ENCODE measurements around the gene DTX2. TPM values are rescaled to one million over a fixed set of nuclear protein-coding genes. Genes with fewer than 3 reads are reported as not detected.
"Not testable (repeated sequence)": the region's sequence is repeated elsewhere in the genome, so short reads cannot be mapped to it uniquely, and the experiment has no call there.

Gene DTX2
- total RNA-seq, 4 donors from 2014 or later, result 14.8 to 23.2 (median 18.8) TPM

- no peak for ATAC-seq
- Histone ChIP-seq H3K36me3 (peaks cover 0 to 9% of the 10 kb centered on the region in 2 donors), H3K4me3 (no peak overlapping the region), H3K4me1 (no peaks in the 10 kb centered on the region), H3K9me3 (no peaks in the 10 kb centered on the region), H3K27me3 (no peaks in the 10 kb centered on the region), H3K27ac (no peak overlapping the region)
- DNase-seq, result no peak
- in situ Hi-C loops (cut with MboI; ENCODE audit: low sequenced_read_pairs in 4 of 4) (no loop called here), intact Hi-C loops (cut with DNase I; ENCODE audit: low total_unique reads) (no loop called here)
- TF ChIP-seq POLR2A (IDR thresholded peaks at IDR 0.05), result no peak
- TF ChIP-seq, protein P1, sequence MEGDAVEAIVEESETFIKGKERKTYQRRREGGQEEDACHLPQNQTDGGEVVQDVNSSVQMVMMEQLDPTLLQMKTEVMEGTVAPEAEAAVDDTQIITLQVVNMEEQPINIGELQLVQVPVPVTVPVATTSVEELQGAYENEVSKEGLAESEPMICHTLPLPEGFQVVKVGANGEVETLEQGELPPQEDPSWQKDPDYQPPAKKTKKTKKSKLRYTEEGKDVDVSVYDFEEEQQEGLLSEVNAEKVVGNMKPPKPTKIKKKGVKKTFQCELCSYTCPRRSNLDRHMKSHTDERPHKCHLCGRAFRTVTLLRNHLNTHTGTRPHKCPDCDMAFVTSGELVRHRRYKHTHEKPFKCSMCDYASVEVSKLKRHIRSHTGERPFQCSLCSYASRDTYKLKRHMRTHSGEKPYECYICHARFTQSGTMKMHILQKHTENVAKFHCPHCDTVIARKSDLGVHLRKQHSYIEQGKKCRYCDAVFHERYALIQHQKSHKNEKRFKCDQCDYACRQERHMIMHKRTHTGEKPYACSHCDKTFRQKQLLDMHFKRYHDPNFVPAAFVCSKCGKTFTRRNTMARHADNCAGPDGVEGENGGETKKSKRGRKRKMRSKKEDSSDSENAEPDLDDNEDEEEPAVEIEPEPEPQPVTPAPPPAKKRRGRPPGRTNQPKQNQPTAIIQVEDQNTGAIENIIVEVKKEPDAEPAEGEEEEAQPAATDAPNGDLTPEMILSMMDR (IDR thresholded peaks at IDR 0.05 in 4 of 5, conservative IDR thresholded peaks at IDR 0.05 in 1 of 5), result no peak
Measured at GRCh38 chr7:76506081-76506440, 44.6 kb downstream of the DTX2 start.

DNA sequence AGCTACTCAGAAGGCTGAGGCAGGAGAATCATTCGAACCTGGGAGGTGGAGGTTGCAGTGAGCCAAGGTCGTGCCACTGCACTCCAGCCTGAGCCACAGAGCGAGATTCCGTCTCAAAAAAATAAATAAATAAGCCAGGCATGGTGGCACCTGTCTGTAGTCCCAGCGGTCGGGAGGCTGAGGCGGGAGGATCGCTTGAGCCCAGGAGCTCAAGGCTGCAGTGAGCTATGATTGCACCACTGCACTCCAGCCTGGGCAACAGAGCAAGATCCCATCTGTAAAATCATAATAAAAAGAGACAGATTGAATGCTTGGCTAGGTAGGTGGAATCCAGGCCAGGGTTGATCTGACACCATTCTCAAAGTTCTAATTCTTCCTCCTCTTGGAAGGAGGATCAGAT is 45.1 kb downstream of the DTX2 start:
- H3K4me3 ChIP-seq; H3K4me1 ChIP-seq; intact Hi-C loops (cut with DNase I; ENCODE audit: low total_unique reads); H3K36me3 ChIP-seq; DNase-seq; in situ Hi-C loops (cut with MboI; ENCODE audit: low sequenced_read_pairs in 4 of 4); H3K27ac ChIP-seq; H3K27me3 ChIP-seq; H3K9me3 ChIP-seq; ATAC-seq: not testable (repeated sequence)

GRCh38 chr7:76507723-76508406 is 46.4 kb downstream of the DTX2 start:
- ATAC-seq (no peak), DNase-seq (no peak)
- in situ Hi-C loops (cut with MboI; ENCODE audit: low sequenced_read_pairs in 4 of 4) (no loop called here), intact Hi-C loops (cut with DNase I; ENCODE audit: low total_unique reads) (no loop called here)
- Histone ChIP-seq H3K9me3 (no peaks in the 10 kb centered on the region), H3K4me3 (no peak overlapping the region), H3K4me1 (no peaks in the 10 kb centered on the region), H3K27ac (no peak overlapping the region), H3K36me3 (peaks cover 0 to 9% of the 10 kb centered on the region in 2 donors), H3K27me3 (no peaks in the 10 kb centered on the region)
- TF ChIP-seq, protein P1 (IDR thresholded peaks at IDR 0.05 in 4 of 5, conservative IDR thresholded peaks at IDR 0.05 in 1 of 5), result no peak
- TF ChIP-seq POLR2A (IDR thresholded peaks at IDR 0.05), result no peak

DNA sequence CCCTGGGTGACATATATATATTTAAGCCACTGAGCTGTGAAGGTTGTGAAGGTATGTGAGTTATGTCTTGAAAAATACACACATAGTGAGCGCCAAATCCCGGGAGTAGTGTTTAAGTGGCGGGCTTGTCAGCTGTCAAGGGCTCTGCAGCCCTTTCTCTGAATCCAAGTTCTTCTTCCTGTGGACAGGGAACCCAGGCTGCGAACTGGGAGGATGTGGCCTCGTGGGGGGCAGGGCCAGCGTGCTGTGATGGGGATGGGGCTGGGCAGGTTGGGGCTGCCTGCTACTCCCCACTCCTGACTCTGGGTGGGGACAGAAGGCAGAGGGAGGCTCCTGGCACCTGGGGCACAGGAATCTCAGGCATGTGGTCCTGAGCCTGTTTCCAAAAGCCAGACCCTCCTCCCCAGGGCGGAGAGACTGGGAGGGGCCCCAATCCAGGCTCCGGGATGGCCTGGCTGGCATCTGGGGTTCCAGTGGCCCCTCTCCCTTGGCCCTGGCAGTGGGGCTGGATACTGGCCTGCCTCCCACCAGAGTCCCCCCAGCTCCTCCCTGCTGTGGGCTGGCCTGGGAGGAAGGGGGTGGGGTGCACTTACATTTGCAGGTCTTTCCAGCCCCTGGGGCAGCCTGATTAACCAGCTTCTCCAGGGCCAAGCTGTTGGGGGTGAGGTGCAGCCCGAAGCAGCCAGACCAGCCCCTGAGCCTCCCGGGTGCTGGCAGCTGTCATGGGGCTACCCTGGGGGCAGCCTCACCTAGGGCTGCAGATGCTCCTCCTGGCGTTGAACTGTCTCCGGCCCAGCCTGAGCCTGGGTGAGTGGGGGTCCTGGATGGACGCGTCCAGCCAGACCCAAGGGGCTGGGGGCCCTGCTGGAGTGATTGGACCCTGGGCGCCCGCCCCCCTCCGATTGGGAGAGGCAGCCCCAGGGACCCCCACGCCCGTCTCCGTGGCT is 48.7 kb downstream of the DTX2 start, which contains the start of gene UPK3B:
UPK3B (plus strand) TSS at position 622 of the 947 bp plus-strand sequence; CDS start at position 723, 101 bp downstream.
- intact Hi-C loops (cut with DNase I; ENCODE audit: low total_unique reads), result no loop called here
- no peaks in the 10 kb centered on the region for H3K27me3 ChIP-seq
- in situ Hi-C loops (cut with MboI; ENCODE audit: low sequenced_read_pairs in 4 of 4), result no loop called here
- no peak for ATAC-seq
- no peaks in the 10 kb centered on the region for H3K4me1 ChIP-seq
- H3K4me3 ChIP-seq, result no peak within 1 kb of the TSS
- H3K9me3 ChIP-seq, result no peaks in the 10 kb centered on the region
- no peak for DNase-seq
- TF ChIP-seq, protein P1 (IDR thresholded peaks at IDR 0.05 in 4 of 5, conservative IDR thresholded peaks at IDR 0.05 in 1 of 5), result no peak
- TF ChIP-seq POLR2A (IDR thresholded peaks at IDR 0.05), result no peak
- peaks cover 0 to 6% of the 10 kb centered on the region in 2 donors for H3K36me3 ChIP-seq
- no peak within 1 kb of the TSS for H3K27ac ChIP-seq

DNA sequence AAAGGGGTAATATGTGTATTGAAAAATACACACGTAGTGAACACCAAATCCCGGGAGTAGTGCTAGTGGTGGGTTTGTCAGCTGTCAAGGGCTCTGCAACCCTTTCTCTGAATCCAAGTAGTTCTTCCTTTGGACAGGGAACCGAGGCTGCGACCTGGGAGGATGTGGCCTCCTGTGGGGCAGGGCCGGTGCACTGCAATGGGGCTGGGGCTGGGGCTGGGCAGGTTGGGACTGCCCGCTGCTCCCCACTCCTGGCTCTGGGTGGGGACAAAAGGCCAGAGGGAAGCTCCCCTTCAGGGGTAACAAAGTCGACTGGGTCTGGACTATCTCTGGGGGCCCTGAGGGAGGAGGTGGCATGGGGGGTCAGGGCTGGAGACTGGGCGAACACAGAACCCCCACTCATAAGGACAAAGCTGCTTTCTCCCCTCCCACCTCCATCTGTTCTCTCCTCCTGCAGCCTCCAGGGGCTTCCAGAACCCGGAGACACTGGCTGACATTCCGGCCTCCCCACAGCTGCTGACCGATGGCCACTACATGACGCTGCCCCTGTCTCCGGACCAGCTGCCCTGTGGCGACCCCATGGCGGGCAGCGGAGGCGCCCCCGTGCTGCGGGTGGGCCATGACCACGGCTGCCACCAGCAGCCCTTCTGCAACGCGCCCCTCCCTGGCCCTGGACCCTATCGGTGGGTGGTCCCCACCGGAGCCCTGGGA is 49.8 kb downstream of the DTX2 start:
- H3K4me1 ChIP-seq; intact Hi-C loops (cut with DNase I; ENCODE audit: low total_unique reads); H3K36me3 ChIP-seq; H3K27me3 ChIP-seq; H3K4me3 ChIP-seq; H3K9me3 ChIP-seq; DNase-seq; in situ Hi-C loops (cut with MboI; ENCODE audit: low sequenced_read_pairs in 4 of 4); ATAC-seq; H3K27ac ChIP-seq: not testable (repeated sequence)

DNA sequence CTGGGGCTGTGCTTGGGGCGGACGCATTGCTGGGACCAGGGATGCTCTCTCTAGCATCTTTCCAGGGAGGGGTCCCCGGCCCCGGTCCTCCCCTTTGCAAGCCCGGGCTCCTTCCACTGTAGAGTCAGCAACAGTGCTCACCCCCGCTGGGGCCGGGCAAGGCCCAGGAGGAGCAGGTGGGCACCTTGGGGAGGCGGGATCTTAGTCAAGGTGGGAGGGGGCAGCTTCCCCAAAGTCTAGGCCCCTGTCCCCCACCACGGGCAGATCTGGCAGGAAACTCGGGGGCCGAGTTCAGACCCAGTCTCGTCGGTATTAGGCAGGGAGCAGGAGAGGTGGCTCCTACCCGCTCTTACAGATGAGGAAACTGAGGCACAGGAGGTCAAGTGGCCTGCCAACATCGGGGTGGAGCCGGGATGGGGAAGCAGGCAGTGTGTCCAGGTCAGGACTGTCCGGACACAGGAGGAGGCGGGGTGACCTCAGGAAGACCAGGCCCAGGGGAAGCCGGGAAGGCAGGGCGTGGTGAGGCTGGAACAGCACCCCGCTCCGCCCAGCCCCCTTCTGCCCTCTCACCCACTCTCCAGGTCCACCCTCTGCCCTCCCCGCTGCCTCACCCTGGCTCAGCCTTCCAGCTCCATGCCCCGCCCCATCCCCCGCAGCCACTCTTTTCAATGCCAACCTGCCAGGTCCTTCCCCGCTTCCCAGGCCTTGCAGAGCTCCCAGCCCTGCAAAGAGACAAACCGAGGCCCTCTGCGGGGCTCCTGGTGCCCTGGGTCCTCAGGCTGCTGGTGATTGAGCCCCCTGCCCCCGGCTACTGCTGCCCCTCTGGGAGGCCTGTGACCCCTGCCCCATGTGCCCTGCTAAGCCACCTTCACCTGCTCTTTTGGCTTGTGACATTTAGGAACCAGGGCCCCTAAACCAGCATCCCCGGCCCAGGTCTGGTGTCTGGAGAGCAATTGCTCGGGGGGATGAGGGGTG is 50.7 kb downstream of the DTX2 start:
- H3K4me1 ChIP-seq; intact Hi-C loops (cut with DNase I; ENCODE audit: low total_unique reads); in situ Hi-C loops (cut with MboI; ENCODE audit: low sequenced_read_pairs in 4 of 4); H3K27ac ChIP-seq; H3K36me3 ChIP-seq; DNase-seq; H3K4me3 ChIP-seq; ATAC-seq; H3K9me3 ChIP-seq; H3K27me3 ChIP-seq: not testable (repeated sequence)
